GM10248 (cell line): ENCODE data around the gene DYNC2H1.

Source experiments
- CTCF ChIA-PET: fragments of 300-600 bp; sonication (Branson Sonifier 250); formaldehyde crosslinking; extraction: SDS; loops from one replicate; lab custom pipeline; 2021; ENCODE audit warnings: antibody characterized with exemption; lab: Yijun Ruan, JAX
- POLR2A ChIA-PET: fragments of 350-650 bp; sonication (Branson Sonifier 250); formaldehyde crosslinking; extraction: SDS; loops from one replicate; lab custom pipeline; 2020; ENCODE audit warnings: antibody characterized with exemption; lab: Yijun Ruan, JAX
- DNase-seq: peaks from one replicate; pipeline ENCODE4 v3.0.0; 2012; ENCODE audit errors: extremely low spot score
- CTCF ChIP-seq: IDR thresholded peaks from 2 replicates; pipeline ENCODE4 v1.5.1; 2012; ENCODE audit warnings: mild to moderate bottlenecking, low read depth; ENCODE audit errors: extremely low read depth, missing control alignments, control extremely low read depth

The DYNC2H1 gene

GRCh38 chr11:103108933-103109817, at the start of gene DYNC2H1:
Gene DYNC2H1 (plus strand): TSS chr11:103109426. CDS start chr11:103109575, 149 bp downstream.
- TF ChIP-seq CTCF = peak; percentile 62
- peak; percentile 92 for DNase-seq
- CTCF ChIA-PET = interaction anchor here (0.7 to 3.3 kb wide), 16 partner anchors 9 to 70 kb away, joined by 3 to 28 read pairs (median 4); partner anchors contain the start of gene DCUN1D5
- POLR2A ChIA-PET = interaction anchor here (1.2 kb wide), 1 partner anchor 17 kb away, joined by 5 read pairs; the partner anchor contains the start of gene DCUN1D5

- TF ChIP-seq CTCF = no peak
- ChIA-PET CTCF (interaction anchor here (1.7 kb wide), 1 partner anchor 47 kb away, joined by 4 read pairs; the partner anchor contains the start of gene DYNC2H1), POLR2A (no interaction called here)
- no peak for DNase-seq
Observed at GRCh38 chr11:103061656-103062055, 47.6 kb upstream of the DYNC2H1 start.

- CTCF ChIA-PET = interaction anchor here (1.4 to 1.7 kb wide), 3 partner anchors 10 to 42 kb away, joined by 3 to 6 read pairs (median 4); partner anchors contain the start of gene DYNC2H1
- TF ChIP-seq CTCF = no peak
- POLR2A ChIA-PET = no interaction called here
- DNase-seq = no peak
Observed at GRCh38 chr11:103067118-103067517, 42.1 kb upstream of the DYNC2H1 start.

- POLR2A ChIA-PET = no interaction called here
- no peak for DNase-seq
- TF ChIP-seq CTCF = no peak
- CTCF ChIA-PET = no interaction called here
Observed at GRCh38 chr11:103069367-103069766, 39.9 kb upstream of the DYNC2H1 start.

- POLR2A ChIA-PET = no interaction called here
- CTCF ChIA-PET = interaction anchor here (1.3 kb wide), 1 partner anchor 11 kb away, joined by 4 read pairs; no protein-coding TSS in a partner anchor
- no peak for TF ChIP-seq CTCF
- DNase-seq = no peak
Observed at GRCh38 chr11:103070142-103070541, 39.1 kb upstream of the DYNC2H1 start.

- TF ChIP-seq CTCF = no peak
- ChIA-PET POLR2A (no interaction called here), CTCF (interaction anchor here (1.3 kb wide), 1 partner anchor 10 kb away, joined by 4 read pairs; no protein-coding TSS in a partner anchor)
Observed at GRCh38 chr11:103071008-103071407, 38.2 kb upstream of the DYNC2H1 start.

More at GRCh38 chr11:103071008-103071407, 38.2 kb upstream of the DYNC2H1 start:
- no peak for DNase-seq
